Uterus (tissue), 4 donors: ENCODE results near the gene TYSND1. TPM values are rescaled to one million over a fixed set of nuclear protein-coding genes. Genes with fewer than 3 reads are reported as not detected.
A peak's percentile ranks its signal among the peaks of the same experiment; 100 is the strongest.

Experiments
- DNase-seq, 2 donors: peaks; one replicate each; pipeline ENCODE4 v3.0.0-alpha.2; 2019 to 2020
- H3K27ac ChIP-seq, 2 donors: fragments of 200-600 bp; sonication (generic); 1 replicate in 1 of 2; 2 replicates in 1 of 2; pipeline ENCODE4 v1.5.1; 2016 to 2018
- H3K27me3 ChIP-seq, 2 donors: fragments of 200-600 bp; sonication (generic); one replicate each; pipeline ENCODE4 v1.5.1; 2018 to 2019; ENCODE audit warnings: control low read depth in 1 of 2
- H3K36me3 ChIP-seq, 2 donors: fragments of 200-600 bp; sonication (generic); one replicate each; pipeline ENCODE4 v1.5.1; 2019; ENCODE audit warnings: control low read depth in 1 of 2
- H3K4me1 ChIP-seq, 2 donors: fragments of 200-600 bp; sonication (generic); one replicate each; pipeline ENCODE4 v1.5.1; 2018 to 2019; ENCODE audit warnings: control low read depth in 1 of 2
- H3K4me3 ChIP-seq, 2 donors: fragments of 200-600 bp; sonication (generic); 1 replicate in 1 of 2; 2 replicates in 1 of 2; pipeline ENCODE4 v1.5.1; 2018 to 2019; ENCODE audit warnings: mild to moderate bottlenecking in 1 of 2
- H3K9me3 ChIP-seq, 2 donors: fragments of 200-600 bp; sonication (generic); one replicate each; pipeline ENCODE4 v1.5.1; 2019; ENCODE audit warnings: control low read depth in 1 of 2
- POLR2A ChIP-seq, 2 donors: fragments of 450-650 bp; IDR thresholded peaks; one replicate each; pipeline ENCODE4 v1.6.1; 2016; ENCODE audit warnings: antibody characterized with exemption in 2 of 2, mild to moderate bottlenecking in 1 of 2, moderate library complexity in 1 of 2
- intact Hi-C: fragments of 100-400 bp; cut with DNase I; formaldehyde crosslinking; loops from one replicate; pipeline ENCODE4 v1.15.1; 2023; ENCODE audit warnings: low total_unique reads
- total RNA-seq, 4 donors: library from RNA; depleted of rRNA in 3 of 4; stranded (reverse); fragments of >200 nt in 3 of 4; gene quantifications; one replicate each; pipeline versions ENCODE4 v1.1.0 to v1.2.4, GENCODE V29; 2014 to 2023
- TF ChIP-seq, protein P1 (sequence below), 4 experiments: fragments of 200-600 bp in 2 of 4; fragments of 450-650 bp in 2 of 4; sonication (generic) in 2 of 4; IDR thresholded peaks; one replicate each; pipeline ENCODE4 v1.5.1; 2016 to 2019; ENCODE audit warnings: antibody characterized with exemption in 4 of 4, mild to moderate bottlenecking in 2 of 4, moderate library complexity in 1 of 4
- donor health status: DM: yes; HTN: yes; CAD: no.

TYSND1 gene
- total RNA-seq, 4 donors from 2014 or later: 5.4 to 15.9 (median 12.7) TPM

GRCh38 chr10:70145166-70145665 lies 1.3 kb downstream of the TYSND1 start:
- Histone ChIP-seq H3K4me3 (peak overlapping the region; percentile 61 to 67), H3K27ac (peak overlapping the region; percentile 84 to 94), H3K9me3 (no peaks in the 10 kb centered on the region), H3K36me3 (no peaks in the 10 kb centered on the region), H3K4me1 (no peaks in the 10 kb centered on the region), H3K27me3 (no peaks in the 10 kb centered on the region)
- intact Hi-C loops: no loop called here
- TF ChIP-seq POLR2A (IDR thresholded peaks at IDR 0.05): no peak
- TF ChIP-seq, protein P1, sequence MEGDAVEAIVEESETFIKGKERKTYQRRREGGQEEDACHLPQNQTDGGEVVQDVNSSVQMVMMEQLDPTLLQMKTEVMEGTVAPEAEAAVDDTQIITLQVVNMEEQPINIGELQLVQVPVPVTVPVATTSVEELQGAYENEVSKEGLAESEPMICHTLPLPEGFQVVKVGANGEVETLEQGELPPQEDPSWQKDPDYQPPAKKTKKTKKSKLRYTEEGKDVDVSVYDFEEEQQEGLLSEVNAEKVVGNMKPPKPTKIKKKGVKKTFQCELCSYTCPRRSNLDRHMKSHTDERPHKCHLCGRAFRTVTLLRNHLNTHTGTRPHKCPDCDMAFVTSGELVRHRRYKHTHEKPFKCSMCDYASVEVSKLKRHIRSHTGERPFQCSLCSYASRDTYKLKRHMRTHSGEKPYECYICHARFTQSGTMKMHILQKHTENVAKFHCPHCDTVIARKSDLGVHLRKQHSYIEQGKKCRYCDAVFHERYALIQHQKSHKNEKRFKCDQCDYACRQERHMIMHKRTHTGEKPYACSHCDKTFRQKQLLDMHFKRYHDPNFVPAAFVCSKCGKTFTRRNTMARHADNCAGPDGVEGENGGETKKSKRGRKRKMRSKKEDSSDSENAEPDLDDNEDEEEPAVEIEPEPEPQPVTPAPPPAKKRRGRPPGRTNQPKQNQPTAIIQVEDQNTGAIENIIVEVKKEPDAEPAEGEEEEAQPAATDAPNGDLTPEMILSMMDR (IDR thresholded peaks at IDR 0.05): no peak
- peak in 1 of 2 donors; percentile 35 for DNase-seq

DNA sequence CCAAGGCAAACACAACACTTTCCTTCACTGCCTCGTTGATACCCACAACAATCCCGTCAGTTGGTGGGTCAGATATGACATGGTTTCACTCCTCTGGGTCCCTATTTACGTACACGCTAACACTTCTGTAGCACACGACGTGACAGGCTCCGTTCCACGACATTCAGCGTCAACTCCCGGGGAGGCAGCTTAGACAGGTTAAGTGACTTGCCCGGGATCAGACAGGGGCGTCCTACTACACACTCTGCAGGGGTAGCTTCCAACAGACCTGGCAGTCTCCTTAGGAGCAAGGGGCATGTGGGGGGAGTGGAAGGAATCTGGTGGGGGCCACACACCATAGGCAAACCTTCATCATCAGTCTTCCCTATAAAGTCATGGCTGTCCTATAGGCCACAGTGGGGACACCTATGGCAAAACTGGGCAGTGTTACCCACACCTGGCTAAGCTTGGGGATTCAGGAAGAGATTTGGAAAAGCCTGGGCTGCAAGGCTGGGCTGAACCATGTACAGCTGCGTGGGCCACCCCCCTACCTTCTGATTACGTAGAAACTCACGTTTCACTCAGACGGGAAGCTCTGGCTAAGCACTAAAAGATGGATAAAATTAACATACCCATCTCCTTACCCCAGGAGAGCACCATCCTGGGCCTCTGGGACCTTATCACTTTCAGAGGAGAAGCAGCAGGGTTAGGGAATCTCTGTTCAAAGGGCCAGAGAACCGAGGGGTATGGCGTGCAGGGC lies 2.0 kb downstream of the TYSND1 start:
- DNase-seq: no peak
- intact Hi-C loops: no loop called here
- Histone ChIP-seq H3K27ac (peak overlapping the region in 1 of 2 donors; percentile 84), H3K4me3 (peak overlapping the region in 1 of 2 donors; percentile 67), H3K4me1 (no peaks in the 10 kb centered on the region), H3K27me3 (no peaks in the 10 kb centered on the region), H3K36me3 (no peaks in the 10 kb centered on the region), H3K9me3 (no peaks in the 10 kb centered on the region)
- no peak for TF ChIP-seq POLR2A (IDR thresholded peaks at IDR 0.05)
- TF ChIP-seq, protein P1 (IDR thresholded peaks at IDR 0.05): no peak

DNA sequence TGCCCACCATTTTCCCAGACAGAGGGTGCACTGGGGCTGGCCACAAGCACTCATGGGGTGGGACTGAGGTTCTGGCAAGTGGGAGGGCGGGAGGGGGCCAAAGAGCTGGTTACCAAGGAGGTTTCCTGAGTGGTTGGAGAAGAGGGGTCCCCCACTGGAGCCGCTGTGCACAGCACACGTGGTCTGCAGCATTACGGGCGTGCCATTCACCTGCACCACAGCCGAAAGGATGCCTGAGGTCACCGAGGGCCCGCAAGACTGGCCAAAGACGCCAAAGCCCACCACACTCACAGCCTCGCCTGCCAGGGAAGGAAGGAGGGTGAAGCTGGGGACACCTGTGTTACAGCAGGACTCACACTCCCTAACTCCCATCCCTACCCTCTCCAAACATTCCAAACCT lies 3.9 kb downstream of the TYSND1 start:
- no peak for DNase-seq
- H3K4me3 ChIP-seq: no peak overlapping the region
- intact Hi-C loops: no loop called here
- no peaks in the 10 kb centered on the region for H3K27me3 ChIP-seq
- H3K27ac ChIP-seq: no peak overlapping the region
- H3K9me3 ChIP-seq: no peaks in the 10 kb centered on the region
- no peaks in the 10 kb centered on the region for H3K4me1 ChIP-seq
- TF ChIP-seq, protein P1 (IDR thresholded peaks at IDR 0.05): no peak
- TF ChIP-seq POLR2A (IDR thresholded peaks at IDR 0.05): no peak
- H3K36me3 ChIP-seq: no peaks in the 10 kb centered on the region

DNA sequence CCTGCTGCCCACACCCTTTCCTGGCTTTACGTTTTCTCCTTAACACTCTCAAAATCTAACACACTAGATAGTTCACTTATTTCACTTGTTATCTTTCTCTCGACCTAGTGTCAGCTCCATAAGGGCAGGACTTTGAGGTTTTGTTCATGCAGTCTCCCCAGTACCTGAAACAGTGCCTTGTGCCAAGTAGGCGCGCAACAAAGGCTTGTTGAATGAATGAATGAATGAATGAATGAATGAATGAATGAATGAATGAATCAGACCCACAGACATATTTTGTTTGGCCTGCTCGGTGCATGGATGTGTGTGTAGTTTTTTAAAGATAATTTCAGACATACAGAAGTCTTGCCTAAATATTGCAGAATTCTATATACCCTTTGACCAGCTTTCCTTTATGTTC lies 6.2 kb downstream of the TYSND1 start:
- H3K36me3 ChIP-seq: no peaks in the 10 kb centered on the region
- intact Hi-C loops: no loop called here
- H3K9me3 ChIP-seq: no peaks in the 10 kb centered on the region
- H3K4me3 ChIP-seq: no peak overlapping the region
- H3K4me1 ChIP-seq: no peaks in the 10 kb centered on the region
- no peak for DNase-seq
- no peak overlapping the region for H3K27ac ChIP-seq
- no peaks in the 10 kb centered on the region for H3K27me3 ChIP-seq
- TF ChIP-seq POLR2A (IDR thresholded peaks at IDR 0.05): no peak
- TF ChIP-seq, protein P1 (IDR thresholded peaks at IDR 0.05): no peak

- H3K4me3 ChIP-seq: no peak overlapping the region
- TF ChIP-seq, protein P1 (IDR thresholded peaks at IDR 0.05): no peak
- no peak for TF ChIP-seq POLR2A (IDR thresholded peaks at IDR 0.05)
- no peaks in the 10 kb centered on the region for H3K36me3 ChIP-seq
- no peak for DNase-seq
- no peak overlapping the region for H3K27ac ChIP-seq
- H3K9me3 ChIP-seq: no peaks in the 10 kb centered on the region
- H3K27me3 ChIP-seq: no peaks in the 10 kb centered on the region
- intact Hi-C loops: no loop called here
- H3K4me1 ChIP-seq: no peaks in the 10 kb centered on the region
Measured at GRCh38 chr10:70139997-70140250, 6.6 kb downstream of the TYSND1 start.
